Renal cortical epithelial cell (primary cell): ENCODE data around the gene CLEC9A. TPM values are rescaled to one million over a fixed set of nuclear protein-coding genes. Genes with fewer than 3 reads are reported as not detected.

Source experiments
- DNase-seq: peaks from one replicate; pipeline ENCODE4 v3.0.0-alpha.2; 2011; ENCODE audit warnings: low read depth
- total RNA-seq: library from RNA; depleted of rRNA; stranded (reverse); fragments of >200 nt; gene quantifications from 2 replicates; pipeline ENCODE4 v1.2.3, GENCODE V29; 2014

Gene CLEC9A
- total RNA-seq, 1 donor from 2014 or later = not detected

- no peak for DNase-seq
Observed at GRCh38 chr12:10110256-10110844, 79.9 kb downstream of the CLEC9A start.

- no peak for DNase-seq
Observed at GRCh38 chr12:10111451-10111850, 81.0 kb downstream of the CLEC9A start.

GRCh38 chr12:10113075-10113474 is 82.6 kb downstream of the CLEC9A start:
- no peak for DNase-seq

GRCh38 chr12:10113920-10114319 is 83.4 kb downstream of the CLEC9A start:
- DNase-seq = no peak

- DNase-seq = no peak
Observed at GRCh38 chr12:10115311-10115710, 84.8 kb downstream of the CLEC9A start.

Other genes starting within 250 kb of the CLEC9A start
- gene KLRF1, start 203.2 kb upstream of the CLEC9A start, total RNA-seq = 0.15 and 1.4 TPM in 2 replicates
- 0.10 and 0.52 TPM in 2 replicates for gene CLEC2B, start 161.3 kb upstream of the CLEC9A start, total RNA-seq
- not detected in 2 replicates for gene KLRF2, start 149.2 kb upstream of the CLEC9A start, total RNA-seq
- gene CLEC2A, start 98.3 kb upstream of the CLEC9A start, total RNA-seq = not detected in 2 replicates
- not detected in 2 replicates for gene CLEC12A, start 59.3 kb upstream of the CLEC9A start, total RNA-seq
- not detected in 2 replicates for gene CLEC1B, start 31.6 kb upstream of the CLEC9A start, total RNA-seq
- not detected in 2 replicates for gene CLEC12B, start 20.1 kb upstream of the CLEC9A start, total RNA-seq
- not detected in 2 replicates for gene CLEC1A, start 68.3 kb downstream of the CLEC9A start, total RNA-seq
- gene CLEC7A, start 99.5 kb downstream of the CLEC9A start, total RNA-seq = 0.05 TPM in 1 of 2 replicates, not detected in the other
- 0.87 and 0.89 TPM in 2 replicates for gene OLR1, start 141.4 kb downstream of the CLEC9A start, total RNA-seq
- gene TMEM52B, start 148.3 kb downstream of the CLEC9A start, total RNA-seq = 2.3 and 6.9 TPM in 2 replicates
- 75.2 and 256 TPM in 2 replicates for gene GABARAPL1, start 182.2 kb downstream of the CLEC9A start, total RNA-seq